ENCODE measurements around the gene NECTIN1.

Gene NECTIN1

GRCh38 chr11:119691701-119692539, 37.1 kb downstream of the NECTIN1 start:
- no peak for DNase-seq

- DNase-seq, result no peak
Observed at GRCh38 chr11:119691020-119691666, 37.9 kb downstream of the NECTIN1 start.

GRCh38 chr11:119689302-119689701, 39.7 kb downstream of the NECTIN1 start:
- no peak for DNase-seq

- DNase-seq, result no peak
Observed at GRCh38 chr11:119688356-119688755, 40.6 kb downstream of the NECTIN1 start.

DNA sequence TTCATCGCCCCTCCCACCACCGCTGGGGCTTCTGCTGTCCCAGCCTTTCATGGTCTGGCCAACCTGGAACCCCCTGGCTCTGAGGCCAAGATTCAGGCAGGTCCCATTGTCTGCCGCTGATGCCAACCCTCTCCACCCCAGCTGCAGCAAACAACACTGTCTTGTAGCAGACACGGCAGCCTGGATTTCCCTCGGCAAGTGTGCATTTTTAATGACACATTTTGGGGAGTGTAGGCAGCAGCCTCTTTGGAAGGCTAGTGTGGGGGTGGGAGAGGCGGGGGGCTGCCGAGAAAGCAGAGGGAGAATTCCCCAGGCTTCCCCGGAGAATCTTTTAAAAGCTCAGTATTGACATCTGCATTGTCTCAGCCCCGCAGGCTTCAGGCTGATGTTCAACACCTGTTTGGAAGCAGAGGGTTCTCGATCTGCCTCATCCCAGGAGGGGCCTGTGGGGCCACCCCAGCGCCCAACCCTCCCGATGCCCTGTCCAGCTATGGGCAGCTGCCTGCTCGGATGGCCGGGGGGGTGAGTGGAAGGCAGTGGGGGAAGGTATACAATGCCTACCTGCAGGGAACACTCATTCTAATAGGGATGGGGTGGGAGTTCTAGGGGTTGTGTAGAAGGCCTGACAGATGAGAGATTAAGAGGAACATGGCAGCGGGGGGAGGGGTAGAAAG, 41.5 kb downstream of the NECTIN1 start:
- no peak for DNase-seq

DNA sequence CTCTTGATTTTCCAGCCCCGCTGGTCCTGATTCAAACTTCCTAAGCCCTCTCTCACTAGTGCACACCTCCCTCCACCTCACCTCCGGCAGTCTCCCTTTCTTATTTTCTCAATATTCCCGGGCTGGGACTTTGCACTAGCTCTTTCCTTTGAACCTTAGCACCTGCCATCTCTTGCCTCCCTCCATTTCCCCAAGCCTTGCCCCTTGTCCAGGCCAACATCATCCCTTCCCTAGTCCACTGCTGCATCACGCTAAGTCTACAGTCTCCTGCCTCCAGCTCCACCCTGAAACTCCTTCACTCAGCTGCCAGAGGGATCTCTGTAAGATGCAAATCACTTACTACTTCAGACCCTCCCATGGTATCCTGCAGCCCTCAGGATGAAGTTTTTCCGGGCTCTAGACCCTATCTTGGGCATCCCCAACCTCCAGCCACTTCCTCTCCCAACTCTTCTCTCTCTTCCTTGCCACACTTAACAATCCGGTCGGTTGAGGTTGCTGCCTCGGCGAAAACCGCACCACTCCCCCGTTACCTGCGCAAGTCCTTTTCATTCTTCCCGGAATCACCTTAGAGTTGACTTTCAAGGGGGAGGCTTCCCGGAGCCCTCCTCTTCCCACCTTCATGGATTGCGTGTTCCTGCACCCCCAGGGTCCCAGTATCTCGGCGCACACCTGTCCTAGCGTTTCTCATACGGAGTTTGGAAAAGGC, 42.7 kb downstream of the NECTIN1 start:
- no peak for DNase-seq

GRCh38 chr11:119685111-119685746, 43.8 kb downstream of the NECTIN1 start:
- DNase-seq, result no peak

DNA sequence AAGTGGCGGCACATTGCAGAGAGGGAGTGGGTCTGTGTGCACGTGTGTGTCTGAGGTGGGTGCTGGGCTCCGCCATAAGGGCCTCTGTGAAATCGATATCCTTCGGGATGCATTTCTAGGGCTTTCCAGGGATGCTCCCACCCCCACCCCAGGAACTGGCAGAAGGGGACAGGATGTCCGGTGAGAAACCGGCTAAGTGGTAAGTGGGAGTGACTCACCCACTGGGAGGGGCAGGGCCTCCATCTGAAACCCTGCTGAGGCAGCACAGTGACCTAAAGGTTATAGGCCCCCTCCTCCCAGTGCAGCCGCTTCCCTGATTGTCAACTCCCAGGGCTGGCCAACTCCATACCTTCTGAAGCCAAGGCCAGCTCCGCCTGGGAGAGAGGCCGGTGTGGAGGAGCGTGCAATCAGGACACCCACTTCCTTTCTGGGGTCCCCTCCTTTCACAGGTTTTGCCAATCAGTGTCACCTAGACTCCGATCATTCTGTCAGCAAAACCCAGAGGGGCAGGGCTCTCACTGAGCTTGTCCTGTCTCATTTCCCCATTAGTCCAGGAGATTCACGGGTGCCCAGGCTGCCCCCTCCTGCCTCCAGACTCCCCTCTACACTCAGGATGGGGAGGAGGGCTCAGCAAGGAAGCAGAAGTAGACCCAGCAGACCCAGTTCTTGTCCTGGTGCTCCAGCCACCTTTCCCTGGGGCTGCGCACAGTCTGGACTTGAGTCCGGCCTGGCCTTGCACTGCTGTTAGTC, 44.5 kb downstream of the NECTIN1 start:
- DNase-seq, result peak; percentile 83

DNA sequence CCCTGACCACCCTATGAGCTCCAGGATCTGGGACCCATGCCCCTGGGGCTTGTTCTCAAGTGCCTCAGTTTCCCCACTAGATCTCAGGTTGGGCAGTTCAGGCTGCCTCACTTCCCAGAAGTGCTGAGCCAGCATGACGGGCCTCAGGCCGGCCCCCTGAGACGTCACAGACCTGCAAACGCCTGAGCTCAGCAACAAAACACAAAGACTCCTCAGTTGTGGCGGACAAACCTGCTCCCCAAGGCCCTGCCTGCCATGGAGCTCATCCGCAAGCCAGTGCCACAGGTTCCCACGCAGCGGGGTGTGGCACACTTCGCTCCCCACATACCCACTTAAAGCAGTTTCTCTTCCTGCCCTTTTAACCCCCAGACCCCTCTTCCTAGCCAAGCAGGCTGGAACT, 45.2 kb downstream of the NECTIN1 start:
- no peak for DNase-seq

- no peak for DNase-seq
Observed at GRCh38 chr11:119681361-119681910, 47.6 kb downstream of the NECTIN1 start.

GRCh38 chr11:119680541-119681360, 48.2 kb downstream of the NECTIN1 start:
- DNase-seq, result no peak

DNA sequence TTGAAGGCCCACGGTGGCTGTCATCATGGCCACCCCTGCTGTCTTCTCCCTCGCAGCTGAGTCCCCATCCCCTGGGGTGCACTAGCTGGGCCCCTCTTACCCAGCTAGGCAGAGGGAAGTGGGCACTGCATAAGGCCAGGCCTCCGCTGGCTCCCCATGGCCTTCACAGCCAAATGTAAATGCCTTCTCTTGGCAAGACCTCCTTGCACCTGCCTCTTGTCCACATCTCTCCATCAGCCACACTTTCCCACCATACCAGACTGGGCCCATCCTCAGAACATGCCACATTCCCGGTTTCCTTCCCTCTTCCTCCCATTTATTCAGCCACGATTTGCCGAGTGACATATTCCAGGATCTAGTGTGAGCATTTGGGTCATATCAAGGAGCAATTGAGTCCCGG, 49.7 kb downstream of the NECTIN1 start:
- no peak for DNase-seq

- no peak for DNase-seq
Observed at GRCh38 chr11:119678351-119678750, 50.6 kb downstream of the NECTIN1 start.

- DNase-seq, result no peak
Observed at GRCh38 chr11:119677840-119678239, 51.2 kb downstream of the NECTIN1 start.

GRCh38 chr11:119676461-119677020, 52.5 kb downstream of the NECTIN1 start:
- DNase-seq, result peak; percentile 72

DNA sequence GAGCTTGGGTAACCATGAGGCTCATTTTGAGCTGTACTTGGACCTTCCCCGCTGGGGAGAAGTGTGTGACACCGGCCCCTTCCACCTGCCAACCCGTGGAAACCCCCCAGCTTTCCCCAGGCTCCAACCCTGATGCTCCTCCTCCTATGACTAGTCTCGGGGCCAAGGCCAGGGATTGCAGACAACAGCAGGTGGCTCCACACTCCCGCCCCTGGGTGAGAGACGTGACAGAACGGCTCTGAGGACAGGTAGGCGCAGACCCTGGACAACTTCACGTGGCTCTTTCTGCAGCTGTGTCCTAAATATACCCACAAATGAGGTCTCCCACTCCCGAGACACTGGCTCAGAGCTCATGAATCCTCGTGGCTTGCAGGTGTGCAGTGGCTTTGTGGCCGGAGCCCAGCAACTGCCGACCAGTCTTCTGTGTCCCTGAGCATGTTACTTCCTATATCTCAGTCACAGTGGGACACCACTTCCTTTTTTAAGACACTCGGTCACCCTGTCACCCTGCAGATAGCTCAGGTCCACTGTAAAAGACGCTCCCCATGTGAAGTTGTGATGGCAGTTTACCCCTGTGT, 55.2 kb downstream of the NECTIN1 start:
- no peak for DNase-seq

DNA sequence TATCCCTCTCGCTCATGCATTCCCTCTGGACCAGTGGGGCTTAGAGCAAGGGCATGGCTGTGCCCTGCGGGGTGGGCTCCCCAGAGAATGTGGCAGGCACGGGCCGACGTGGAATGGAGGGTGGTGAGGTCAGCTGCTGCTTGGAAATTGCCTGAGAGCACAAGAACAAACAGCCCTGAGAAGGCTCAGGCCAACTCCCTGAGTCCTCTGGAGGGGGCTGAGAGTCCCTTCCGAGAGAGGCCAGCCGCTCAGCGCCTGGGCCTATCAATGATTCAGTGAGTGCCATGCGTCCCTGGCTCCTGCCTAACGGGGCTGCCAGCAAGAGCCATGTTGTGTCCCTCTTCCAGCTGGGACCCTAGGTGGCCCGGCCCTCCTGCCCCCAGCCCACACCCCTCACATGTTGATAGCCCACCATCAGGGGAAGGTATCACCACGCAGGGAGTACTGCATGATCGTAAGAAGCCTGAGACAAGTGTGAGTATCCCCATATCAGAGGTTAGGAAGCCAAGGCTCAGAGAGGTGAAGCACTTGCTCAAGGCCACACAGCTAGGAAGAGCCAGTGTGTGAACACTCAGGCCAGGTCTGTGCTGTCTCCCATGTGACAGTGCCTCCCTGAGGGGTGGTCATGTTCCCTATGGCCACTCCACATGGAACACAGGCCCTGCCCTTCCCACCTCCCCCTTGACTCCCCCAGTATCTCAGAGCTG, 55.8 kb downstream of the NECTIN1 start:
- no peak for DNase-seq

DNA sequence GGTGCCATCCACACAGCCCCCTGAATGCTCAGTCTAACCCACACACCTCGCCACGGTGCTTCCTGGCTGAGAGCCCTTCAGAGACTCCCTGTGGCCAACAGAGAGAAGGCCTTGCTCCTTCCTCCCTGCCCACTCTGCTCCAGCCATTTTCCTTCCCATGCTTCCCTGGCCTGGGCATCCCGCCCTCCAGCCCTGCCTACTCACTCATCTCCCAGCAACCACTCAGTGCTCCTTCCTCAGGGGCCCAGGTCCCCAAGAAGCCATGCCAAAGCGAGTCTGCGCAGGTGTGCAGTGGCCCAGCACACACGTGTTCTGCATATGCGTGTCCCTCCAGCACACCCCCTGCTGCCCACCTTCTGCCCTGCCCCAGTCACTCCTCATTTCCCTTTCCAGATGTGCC, 56.4 kb downstream of the NECTIN1 start:
- no peak for DNase-seq

DNA sequence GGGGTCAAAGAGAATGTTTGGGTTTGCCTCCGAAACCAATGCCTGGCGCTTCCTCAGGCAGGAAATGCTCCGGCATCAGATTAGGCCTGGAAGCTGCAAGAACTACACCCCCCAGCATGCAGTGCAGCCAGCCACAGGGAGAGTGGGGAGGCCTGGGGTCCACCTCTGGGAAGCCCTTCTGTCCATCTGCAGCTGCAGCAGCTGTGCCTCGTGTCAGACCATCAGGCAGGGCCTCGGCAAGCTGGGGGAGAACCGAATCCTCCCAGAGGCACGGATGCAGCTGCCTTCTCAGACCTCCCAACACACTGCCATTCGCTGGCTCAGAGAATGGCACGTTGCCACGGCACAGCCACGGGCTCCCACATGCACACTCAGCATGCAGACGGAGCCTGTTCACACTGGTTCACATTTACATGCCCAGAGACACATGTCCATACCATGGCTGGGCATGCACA, 57.4 kb downstream of the NECTIN1 start:
- DNase-seq, result peak; percentile 12

Measured in fibroblast of skin of back (primary cell).